ENCODE measurements around the gene LARP7. TPM values are rescaled to one million over a fixed set of nuclear protein-coding genes. Genes with fewer than 3 reads are reported as not detected.

LARP7 gene
- polyA plus RNA-seq, 1 donor (not counting 4 experiments of a cell fraction or from before 2014, with no cell fraction given) = 33.3 TPM

DNA sequence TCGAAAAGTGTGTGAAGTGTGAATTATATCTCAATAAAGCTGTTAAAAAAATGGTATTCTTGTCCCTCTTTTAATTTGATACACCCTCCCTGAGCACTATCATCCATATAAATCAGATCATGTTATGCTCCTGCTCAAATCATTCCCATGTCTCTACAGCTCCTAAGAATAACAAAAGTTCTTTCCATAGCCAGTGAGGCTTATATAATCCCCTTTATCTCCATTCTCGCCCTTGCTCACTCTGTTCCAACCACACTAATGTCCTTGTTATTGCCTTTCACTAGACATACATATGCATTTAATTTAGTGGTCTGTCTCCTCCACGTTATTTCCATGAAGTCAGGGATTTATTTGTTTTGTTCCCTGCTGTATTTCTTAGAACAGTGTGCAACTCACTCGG is 10.7 kb upstream of the LARP7 start:
- Histone ChIP-seq H2AFZ (ENCODE audit: control insufficient read depth, low read length) (no peak overlapping the region), H4K20me1 (ENCODE audit: control insufficient read depth, extremely low read depth, insufficient read depth, low read length) (no peaks in the 10 kb centered on the region), H3K79me2 (ENCODE audit: control insufficient read depth, insufficient read depth, low read length) (no peaks in the 10 kb centered on the region), H3K36me3 (ENCODE audit: control insufficient read depth in 2 of 2, extremely low read depth in 1 of 2, insufficient read depth in 2 of 2, low read length in 2 of 2) (no peaks in the 10 kb centered on the region), H3K9ac (ENCODE audit: control insufficient read depth, extremely low read depth, insufficient read depth, low read length) (no peak overlapping the region), H3K4me1 (ENCODE audit: control insufficient read depth, extremely low read depth, insufficient read depth, low read length) (no peaks in the 10 kb centered on the region), H3K9me1 (ENCODE audit: control insufficient read depth, extremely low read depth, insufficient read depth, low read length) (no peaks in the 10 kb centered on the region), H3K4me3 (ENCODE audit: control insufficient read depth in 2 of 3, extremely low read depth in 1 of 3, insufficient read depth in 2 of 3, low read depth in 1 of 3, low read length in 3 of 3) (no peak overlapping the region), H3K9me3 (ENCODE audit: control insufficient read depth, low read depth, low read length) (no peaks in the 10 kb centered on the region), H3K27ac (ENCODE audit: control insufficient read depth, insufficient read depth, low read length) (no peak overlapping the region), H3K4me2 (ENCODE audit: control insufficient read depth, extremely low read depth, insufficient read depth, low read depth, low read length) (no peak overlapping the region), H3K27me3 (ENCODE audit: control insufficient read depth, extremely low read depth, insufficient read depth, low read length) (no peaks in the 10 kb centered on the region)
- TF ChIP-seq, protein P1, sequence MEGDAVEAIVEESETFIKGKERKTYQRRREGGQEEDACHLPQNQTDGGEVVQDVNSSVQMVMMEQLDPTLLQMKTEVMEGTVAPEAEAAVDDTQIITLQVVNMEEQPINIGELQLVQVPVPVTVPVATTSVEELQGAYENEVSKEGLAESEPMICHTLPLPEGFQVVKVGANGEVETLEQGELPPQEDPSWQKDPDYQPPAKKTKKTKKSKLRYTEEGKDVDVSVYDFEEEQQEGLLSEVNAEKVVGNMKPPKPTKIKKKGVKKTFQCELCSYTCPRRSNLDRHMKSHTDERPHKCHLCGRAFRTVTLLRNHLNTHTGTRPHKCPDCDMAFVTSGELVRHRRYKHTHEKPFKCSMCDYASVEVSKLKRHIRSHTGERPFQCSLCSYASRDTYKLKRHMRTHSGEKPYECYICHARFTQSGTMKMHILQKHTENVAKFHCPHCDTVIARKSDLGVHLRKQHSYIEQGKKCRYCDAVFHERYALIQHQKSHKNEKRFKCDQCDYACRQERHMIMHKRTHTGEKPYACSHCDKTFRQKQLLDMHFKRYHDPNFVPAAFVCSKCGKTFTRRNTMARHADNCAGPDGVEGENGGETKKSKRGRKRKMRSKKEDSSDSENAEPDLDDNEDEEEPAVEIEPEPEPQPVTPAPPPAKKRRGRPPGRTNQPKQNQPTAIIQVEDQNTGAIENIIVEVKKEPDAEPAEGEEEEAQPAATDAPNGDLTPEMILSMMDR (optimal IDR thresholded peaks at IDR 0.05 in 1 of 3, IDR thresholded peaks at IDR 0.05 in 1 of 3, conservative IDR thresholded peaks at IDR 0.05 in 1 of 3; ENCODE audit: extremely low read depth in 1 of 3, insufficient read depth in 2 of 3, low read length in 3 of 3) = no peak
- no peak for TF ChIP-seq EZH2 (IDR thresholded peaks at IDR 0.05; ENCODE audit: low read length)
- DNase-seq (ENCODE audit: low read depth, low spot score) (no peak), FAIRE-seq (no peak)
- dilution Hi-C loops (cut with MboI; ENCODE audit: extremely low pct_ligation_motif_present, low sequenced_read_pairs) = no loop called here

DNA sequence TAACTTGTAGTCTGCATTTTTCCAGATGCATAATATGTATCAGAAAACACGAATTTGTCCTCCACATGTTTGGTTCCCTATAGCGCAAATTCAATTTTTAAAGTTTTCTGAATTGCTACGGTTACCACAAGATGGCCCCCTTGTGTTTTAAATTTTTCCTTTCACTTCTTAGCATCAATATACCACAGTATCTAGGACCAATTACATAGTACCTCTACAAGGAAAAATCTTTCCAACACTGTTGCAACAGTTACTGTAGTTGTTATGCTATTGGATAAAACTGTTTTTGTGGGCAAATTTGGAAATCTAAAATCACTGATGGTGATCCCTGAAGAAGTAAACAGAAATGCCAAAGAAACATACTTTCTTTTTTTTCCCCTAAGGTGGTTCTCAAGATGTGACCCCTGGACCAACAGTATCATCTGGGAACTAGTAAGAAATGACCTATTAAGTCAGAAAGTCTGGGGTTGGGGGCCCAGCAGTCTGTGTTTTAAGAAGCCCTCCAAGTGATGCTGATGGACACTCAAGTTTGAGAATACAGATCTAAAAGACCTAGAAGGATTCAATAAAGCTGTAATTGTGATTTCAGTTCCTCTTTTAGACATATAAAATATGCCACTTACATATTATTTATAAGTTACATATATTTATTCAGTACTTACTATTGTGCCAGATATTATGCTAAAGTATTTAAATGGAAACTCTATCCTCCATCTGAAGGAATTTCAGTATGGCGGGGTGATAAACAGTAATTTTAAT is 3.3 kb upstream of the LARP7 start:
- H2AFZ ChIP-seq (ENCODE audit: control insufficient read depth, low read length) = no peak overlapping the region
- FAIRE-seq = no peak
- H3K4me2 ChIP-seq (ENCODE audit: control insufficient read depth, extremely low read depth, insufficient read depth, low read depth, low read length) = no peak overlapping the region
- no peak overlapping the region for H3K4me3 ChIP-seq (ENCODE audit: control insufficient read depth in 2 of 3, extremely low read depth in 1 of 3, insufficient read depth in 2 of 3, low read depth in 1 of 3, low read length in 3 of 3)
- DNase-seq (ENCODE audit: low read depth, low spot score) = no peak
- no peak for TF ChIP-seq EZH2 (IDR thresholded peaks at IDR 0.05; ENCODE audit: low read length)
- TF ChIP-seq, protein P1 (optimal IDR thresholded peaks at IDR 0.05 in 1 of 3, IDR thresholded peaks at IDR 0.05 in 1 of 3, conservative IDR thresholded peaks at IDR 0.05 in 1 of 3; ENCODE audit: extremely low read depth in 1 of 3, insufficient read depth in 2 of 3, low read length in 3 of 3) = peak in 2 of 3 experiments; percentile 19 to 28
- no peaks in the 10 kb centered on the region for H3K36me3 ChIP-seq (ENCODE audit: control insufficient read depth in 2 of 2, extremely low read depth in 1 of 2, insufficient read depth in 2 of 2, low read length in 2 of 2)
- no peaks in the 10 kb centered on the region for H4K20me1 ChIP-seq (ENCODE audit: control insufficient read depth, extremely low read depth, insufficient read depth, low read length)
- peaks cover 24% of the 10 kb centered on the region for H3K79me2 ChIP-seq (ENCODE audit: control insufficient read depth, insufficient read depth, low read length)
- H3K9me3 ChIP-seq (ENCODE audit: control insufficient read depth, low read depth, low read length) = no peaks in the 10 kb centered on the region
- H3K9ac ChIP-seq (ENCODE audit: control insufficient read depth, extremely low read depth, insufficient read depth, low read length) = no peak overlapping the region
- dilution Hi-C loops (cut with MboI; ENCODE audit: extremely low pct_ligation_motif_present, low sequenced_read_pairs) = no loop called here
- H3K27me3 ChIP-seq (ENCODE audit: control insufficient read depth, extremely low read depth, insufficient read depth, low read length) = no peaks in the 10 kb centered on the region
- no peak overlapping the region for H3K27ac ChIP-seq (ENCODE audit: control insufficient read depth, insufficient read depth, low read length)
- peaks cover 12% of the 10 kb centered on the region for H3K4me1 ChIP-seq (ENCODE audit: control insufficient read depth, extremely low read depth, insufficient read depth, low read length)
- no peaks in the 10 kb centered on the region for H3K9me1 ChIP-seq (ENCODE audit: control insufficient read depth, extremely low read depth, insufficient read depth, low read length)
